ENCODE results near the gene CREB3L2.
"Not testable (repeated sequence)": the region's sequence is repeated elsewhere in the genome, so short reads cannot be mapped to it uniquely, and the experiment has no call there.

CREB3L2 gene

DNA sequence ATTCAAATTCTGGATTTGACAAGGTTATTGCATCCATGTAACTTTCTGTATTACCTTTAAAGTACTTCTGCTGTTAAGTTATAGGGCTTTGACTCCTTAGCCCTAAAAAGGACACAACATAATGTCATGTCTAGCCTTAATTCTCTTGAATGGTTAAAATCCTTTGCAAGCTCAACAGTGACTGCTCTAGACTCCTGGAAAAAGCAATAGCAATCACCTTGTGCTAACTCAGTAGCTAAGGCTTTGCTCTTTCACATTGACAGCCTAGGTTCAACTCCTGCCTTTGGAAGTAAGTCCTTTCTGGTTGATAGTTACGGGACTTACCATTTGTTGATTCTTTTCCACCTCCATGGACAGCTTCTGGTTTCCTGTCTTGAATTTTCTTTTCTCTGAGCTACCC is 16.1 kb upstream of the CREB3L2 start:
- DNase-seq (ENCODE audit: extremely low spot score), result no peak
- TF ChIP-seq NFRKB (IDR thresholded peaks at IDR 0.05) (no peak), FOXA1 (IDR thresholded peaks at IDR 0.05) (no peak), FOXM1 (IDR thresholded peaks at IDR 0.05; ENCODE audit: borderline replicate concordance) (no peak), SP1 (IDR thresholded peaks at IDR 0.05) (no peak), FOXK2 (IDR thresholded peaks at IDR 0.05) (no peak), SUZ12 (IDR thresholded peaks at IDR 0.05) (no peak)
- ChIA-PET POLR2A (no interaction called here), CTCF (interaction anchor here (0.6 kb wide), 1 partner anchor 8 kb away, joined by 5 read pairs; no protein-coding TSS in a partner anchor)

DNA sequence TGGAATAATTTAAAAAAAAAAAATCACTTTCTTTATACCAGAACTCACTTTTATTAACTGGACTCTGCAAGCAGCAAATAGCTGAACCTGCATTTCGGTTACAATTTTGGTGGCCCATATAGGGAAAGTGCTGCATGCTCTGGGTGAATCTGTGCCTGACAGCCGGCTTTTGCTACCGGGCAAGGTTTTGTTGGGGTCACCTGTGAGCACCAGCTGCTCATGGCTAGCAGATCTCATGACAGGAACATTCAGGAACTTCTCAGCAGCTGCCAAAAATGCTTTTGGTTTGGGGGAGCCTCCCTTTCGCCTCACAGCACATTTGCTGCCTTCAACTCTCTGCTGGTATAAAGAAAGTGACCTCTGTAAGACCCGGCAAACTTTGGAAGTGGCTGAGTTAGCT is 13.2 kb upstream of the CREB3L2 start:
- ChIA-PET CTCF (interaction anchor here (0.9 to 1.2 kb wide), 2 partner anchors 12 to 111 kb away, joined by 5 to 8 read pairs; no protein-coding TSS in a partner anchor), POLR2A (no interaction called here)
- TF ChIP-seq NFRKB (IDR thresholded peaks at IDR 0.05) (no peak), L3MBTL2 (conservative IDR thresholded peaks at IDR 0.05) (no peak), FOXM1 (IDR thresholded peaks at IDR 0.05; ENCODE audit: borderline replicate concordance) (no peak), HDGF (IDR thresholded peaks at IDR 0.05; ENCODE audit: borderline replicate concordance) (no peak), ARNT (IDR thresholded peaks at IDR 0.05) (no peak), FOXA1 (IDR thresholded peaks at IDR 0.05) (no peak), SUZ12 (IDR thresholded peaks at IDR 0.05) (no peak), TARDBP (IDR thresholded peaks at IDR 0.05) (no peak), SP1 (IDR thresholded peaks at IDR 0.05) (no peak), BHLHE40 (IDR thresholded peaks at IDR 0.05; ENCODE audit: borderline replicate concordance) (no peak), FOXK2 (IDR thresholded peaks at IDR 0.05) (no peak), ELF4 (IDR thresholded peaks at IDR 0.05) (no peak), CTBP1 (IDR thresholded peaks at IDR 0.05; ENCODE audit: borderline replicate concordance) (no peak), ZNF384 (IDR thresholded peaks at IDR 0.05) (no peak)
- TF ChIP-seq, protein P1, sequence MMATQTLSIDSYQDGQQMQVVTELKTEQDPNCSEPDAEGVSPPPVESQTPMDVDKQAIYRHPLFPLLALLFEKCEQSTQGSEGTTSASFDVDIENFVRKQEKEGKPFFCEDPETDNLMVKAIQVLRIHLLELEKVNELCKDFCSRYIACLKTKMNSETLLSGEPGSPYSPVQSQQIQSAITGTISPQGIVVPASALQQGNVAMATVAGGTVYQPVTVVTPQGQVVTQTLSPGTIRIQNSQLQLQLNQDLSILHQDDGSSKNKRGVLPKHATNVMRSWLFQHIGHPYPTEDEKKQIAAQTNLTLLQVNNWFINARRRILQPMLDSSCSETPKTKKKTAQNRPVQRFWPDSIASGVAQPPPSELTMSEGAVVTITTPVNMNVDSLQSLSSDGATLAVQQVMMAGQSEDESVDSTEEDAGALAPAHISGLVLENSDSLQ (IDR thresholded peaks at IDR 0.05), result no peak
- no peak for DNase-seq (ENCODE audit: extremely low spot score)

DNA sequence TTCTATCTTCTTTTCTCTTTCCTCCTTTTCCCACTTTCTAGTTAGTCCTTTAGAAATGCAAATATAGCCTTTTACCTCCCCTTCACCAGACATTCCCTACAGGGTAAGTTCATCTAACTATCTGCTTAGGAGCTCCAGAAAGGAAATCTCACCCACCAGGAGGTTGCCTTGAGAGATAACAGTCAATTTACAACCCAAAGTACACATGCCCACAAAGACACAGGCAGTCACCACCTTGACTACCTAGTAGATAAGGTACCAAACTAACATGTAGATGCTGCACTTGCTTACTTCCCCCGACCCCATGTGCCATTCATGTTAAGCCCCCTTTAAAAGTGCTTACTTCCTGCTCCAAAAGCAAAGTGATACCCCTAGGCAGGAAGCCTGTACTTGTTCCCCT is 12.8 kb upstream of the CREB3L2 start:
- ChIA-PET POLR2A (no interaction called here), CTCF (interaction anchor here (1.2 kb wide), 1 partner anchor 111 kb away, joined by 5 read pairs; no protein-coding TSS in a partner anchor)
- TF ChIP-seq TARDBP (IDR thresholded peaks at IDR 0.05) (no peak), ZNF384 (IDR thresholded peaks at IDR 0.05) (no peak), SUZ12 (IDR thresholded peaks at IDR 0.05) (no peak)
- no peak for DNase-seq (ENCODE audit: extremely low spot score)

DNA sequence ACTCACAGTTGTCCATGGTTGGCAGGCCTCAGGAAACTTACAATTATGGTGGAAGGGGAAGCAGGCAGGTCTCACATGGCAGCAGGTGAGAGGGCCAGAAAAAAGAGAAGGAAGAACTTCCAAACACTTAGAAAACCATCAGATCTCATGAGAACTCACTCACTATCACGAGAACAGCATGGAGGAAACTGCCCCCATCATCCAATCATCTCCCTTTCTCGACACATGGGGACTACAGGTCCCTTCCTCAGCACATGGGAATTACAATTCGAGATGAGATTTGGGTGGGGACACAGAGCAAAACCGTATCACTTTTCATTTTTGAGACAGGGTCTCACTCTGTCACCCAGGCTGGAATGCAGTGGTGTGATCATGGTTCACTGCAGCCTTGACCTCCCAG is 12.3 kb upstream of the CREB3L2 start:
- CTCF ChIA-PET; DNase-seq (ENCODE audit: extremely low spot score): not testable (repeated sequence)
- POLR2A ChIA-PET, result interaction anchor here (0.7 kb wide), 1 partner anchor 12 kb away, joined by 3 read pairs; the partner anchor contains the start of gene CREB3L2

DNA sequence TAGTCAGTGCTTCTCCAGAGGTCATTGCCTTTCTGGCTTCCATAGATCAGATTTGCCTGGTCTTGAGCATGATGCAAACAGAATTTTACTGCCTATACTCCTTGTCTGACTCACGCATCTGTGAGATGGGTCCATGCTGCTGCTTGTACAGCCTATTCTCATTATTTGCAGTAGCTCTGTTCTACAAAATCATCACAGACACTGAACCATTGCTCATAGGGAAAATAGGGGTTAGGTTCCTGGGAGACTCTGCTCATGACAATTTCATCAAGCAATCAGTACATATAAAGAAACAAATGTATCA is 7.4 kb upstream of the CREB3L2 start:
- TF ChIP-seq HDGF (IDR thresholded peaks at IDR 0.05; ENCODE audit: borderline replicate concordance) (no peak), ZNF384 (IDR thresholded peaks at IDR 0.05) (no peak), FOXK2 (IDR thresholded peaks at IDR 0.05) (no peak)
- TF ChIP-seq, protein P1 (IDR thresholded peaks at IDR 0.05), result no peak
- POLR2A ChIA-PET, result no interaction called here
- CTCF ChIA-PET, result interaction anchor here (0.6 to 3.9 kb wide), 10 partner anchors 9 to 707 kb away, joined by 3 to 45 read pairs (median 3); no protein-coding TSS in a partner anchor
- DNase-seq (ENCODE audit: extremely low spot score), result no peak

DNA sequence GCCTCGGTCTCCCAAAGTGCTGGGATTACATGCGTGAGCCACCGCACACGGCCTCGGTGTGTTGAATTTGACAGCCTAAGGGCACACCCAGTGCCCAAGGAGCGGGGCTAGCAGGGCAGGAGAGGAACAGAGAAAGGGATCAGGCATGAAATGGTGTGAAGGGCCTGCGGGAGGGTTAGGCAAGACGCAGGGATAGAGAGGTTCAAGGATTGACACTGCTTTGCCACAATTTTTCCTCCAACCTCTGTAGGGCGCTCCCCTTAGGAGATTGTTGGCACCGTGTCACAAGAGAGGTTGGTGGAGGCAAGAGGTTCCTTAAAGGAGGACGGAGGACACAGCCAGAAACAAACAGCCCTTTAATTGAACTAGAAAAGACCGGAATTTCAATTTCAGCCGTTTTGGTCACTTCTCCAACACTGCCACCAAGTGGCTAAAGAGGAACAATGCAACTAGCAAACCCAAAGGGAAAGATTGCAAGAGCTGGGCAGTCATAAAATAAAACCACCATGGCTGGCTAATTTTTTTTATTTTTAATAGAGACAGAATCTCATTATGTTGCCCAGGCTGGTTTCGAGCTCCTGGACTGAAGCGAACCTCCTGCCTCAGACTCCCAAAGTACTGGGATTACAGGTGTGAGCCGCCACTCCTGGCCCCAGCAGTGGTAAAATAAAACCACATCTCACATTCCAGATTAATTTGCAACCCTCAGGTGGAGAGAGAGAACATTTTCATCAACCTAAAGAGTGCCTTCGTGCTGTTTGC is 6.9 kb upstream of the CREB3L2 start:
- no peak for TF ChIP-seq ELF4 (IDR thresholded peaks at IDR 0.05)
- no peak for TF ChIP-seq NFRKB (IDR thresholded peaks at IDR 0.05)
- peak; percentile 71 for DNase-seq (ENCODE audit: extremely low spot score)
- ChIA-PET CTCF (interaction anchor here (0.6 to 3.9 kb wide), 12 partner anchors 9 to 730 kb away, joined by 3 to 45 read pairs (median 3); no protein-coding TSS in a partner anchor), POLR2A (no interaction called here)

DNA sequence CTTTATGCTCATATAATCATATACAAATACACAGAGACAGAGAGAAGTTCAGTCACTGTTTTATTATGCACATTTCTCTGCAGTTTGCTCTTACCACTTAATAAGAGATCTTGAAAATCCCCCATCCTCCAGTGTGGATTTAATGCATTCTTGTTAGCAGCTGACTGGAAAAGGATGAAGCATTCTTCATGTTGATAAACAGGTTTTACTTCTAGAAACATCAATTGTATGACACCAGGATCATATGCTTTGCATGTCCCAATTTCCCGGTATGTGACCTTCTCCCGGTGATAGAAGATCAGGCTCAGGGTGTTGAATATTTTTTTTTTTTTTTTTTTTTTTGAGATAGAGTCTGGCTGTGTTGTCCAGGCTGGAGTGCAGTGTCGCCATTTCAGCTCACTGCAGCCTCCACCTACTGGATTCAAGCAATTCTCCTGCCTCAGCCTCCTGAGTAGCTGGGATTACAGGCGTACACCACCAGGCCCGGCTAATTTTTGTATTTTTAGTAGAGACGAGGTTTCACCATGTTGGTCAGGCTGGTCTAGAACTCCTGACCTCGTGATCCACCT is 6.2 kb upstream of the CREB3L2 start:
- CTCF ChIA-PET, result interaction anchor here (0.5 to 3.9 kb wide), 7 partner anchors 23 to 731 kb away, joined by 3 to 45 read pairs (median 4); no protein-coding TSS in a partner anchor
- DNase-seq (ENCODE audit: extremely low spot score), result no peak
- POLR2A ChIA-PET, result no interaction called here
- TF ChIP-seq, protein P1 (IDR thresholded peaks at IDR 0.05), result no peak
- TF ChIP-seq CTBP1 (IDR thresholded peaks at IDR 0.05; ENCODE audit: borderline replicate concordance) (no peak), TARDBP (IDR thresholded peaks at IDR 0.05) (no peak), FOXA1 (IDR thresholded peaks at IDR 0.05) (no peak), L3MBTL2 (conservative IDR thresholded peaks at IDR 0.05) (no peak), LEF1 (IDR thresholded peaks at IDR 0.05; ENCODE audit: borderline replicate concordance) (no peak), ARNT (IDR thresholded peaks at IDR 0.05) (no peak)

Data from HEK293T (cell line).